Hematopoietic multipotent progenitor cell treated with erythropoietin and hydrocortisone succinate and interleukin-3 and kit ligand, for 8 days (in vitro differentiated cells): ENCODE data around the gene ATP2B2.

Experiments
- DNase-seq: peaks from one replicate; pipeline ENCODE4 v3.0.0-alpha.2; 2015

Gene ATP2B2

GRCh38 chr3:10338591-10339353, 166.6 kb downstream of the ATP2B2 start:
- DNase-seq = peak; percentile 17

GRCh38 chr3:10338164-10338470, 167.3 kb downstream of the ATP2B2 start:
- DNase-seq = no peak

- no peak for DNase-seq
Observed at GRCh38 chr3:10337323-10338163, 167.8 kb downstream of the ATP2B2 start.

GRCh38 chr3:10336761-10337160, 168.6 kb downstream of the ATP2B2 start:
- no peak for DNase-seq

GRCh38 chr3:10335871-10336622, 169.3 kb downstream of the ATP2B2 start:
- DNase-seq = no peak

GRCh38 chr3:10335190-10335738, 170.1 kb downstream of the ATP2B2 start:
- no peak for DNase-seq

GRCh38 chr3:10334459-10334858, 170.9 kb downstream of the ATP2B2 start:
- no peak for DNase-seq

GRCh38 chr3:10334042-10334441, 171.3 kb downstream of the ATP2B2 start:
- no peak for DNase-seq

GRCh38 chr3:10333349-10333650, 172.1 kb downstream of the ATP2B2 start:
- DNase-seq = no peak

GRCh38 chr3:10332481-10333348, 172.7 kb downstream of the ATP2B2 start:
- DNase-seq = no peak

- no peak for DNase-seq
Observed at GRCh38 chr3:10331320-10331719, 174.1 kb downstream of the ATP2B2 start.

GRCh38 chr3:10330319-10330718, 175.1 kb downstream of the ATP2B2 start:
- no peak for DNase-seq

- DNase-seq = no peak
Observed at GRCh38 chr3:10329495-10330015, 175.8 kb downstream of the ATP2B2 start.

- DNase-seq = no peak
Observed at GRCh38 chr3:10328460-10329071, 176.8 kb downstream of the ATP2B2 start.

- no peak for DNase-seq
Observed at GRCh38 chr3:10327592-10327991, 177.8 kb downstream of the ATP2B2 start.

- DNase-seq = peak; percentile 56
Observed at GRCh38 chr3:10322352-10322710, 183.1 kb downstream of the ATP2B2 start.

GRCh38 chr3:10321630-10322351, 183.6 kb downstream of the ATP2B2 start:
- DNase-seq = no peak

GRCh38 chr3:10320320-10320677, 185.1 kb downstream of the ATP2B2 start:
- no peak for DNase-seq

- DNase-seq = no peak
Observed at GRCh38 chr3:10319804-10320203, 185.6 kb downstream of the ATP2B2 start.

- no peak for DNase-seq
Observed at GRCh38 chr3:10319251-10319650, 186.1 kb downstream of the ATP2B2 start.

GRCh38 chr3:10317961-10318350, 187.4 kb downstream of the ATP2B2 start:
- no peak for DNase-seq
